Measurements from ENCODE around the gene ZNF629. TPM values are rescaled to one million over a fixed set of nuclear protein-coding genes. Genes with fewer than 3 reads are reported as not detected.

The ZNF629 gene
- polyA plus RNA-seq, 1 donor = 12.3 TPM

GRCh38 chr16:30767767-30768465, 19.1 kb downstream of the ZNF629 start:
- no peak for DNase-seq (ENCODE audit: low read depth)

DNA sequence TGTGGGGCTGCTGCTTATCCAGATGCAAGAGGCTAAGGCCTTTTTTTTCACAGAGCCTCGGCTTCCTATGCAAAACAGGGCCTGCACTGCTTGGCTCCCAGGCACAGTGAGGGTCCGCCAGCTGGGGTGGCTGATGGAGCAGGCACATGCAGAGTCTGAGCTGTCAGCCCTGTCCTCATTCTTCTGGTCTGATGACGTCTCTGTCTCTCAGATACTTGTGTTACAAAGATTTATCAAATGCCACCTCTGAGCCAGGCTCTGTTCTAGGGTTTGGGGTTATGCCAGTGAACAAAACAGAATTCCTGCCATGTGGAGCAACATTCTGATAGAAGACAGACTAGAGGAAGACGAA, 20.1 kb downstream of the ZNF629 start:
- DNase-seq (ENCODE audit: low read depth) = no peak

DNA sequence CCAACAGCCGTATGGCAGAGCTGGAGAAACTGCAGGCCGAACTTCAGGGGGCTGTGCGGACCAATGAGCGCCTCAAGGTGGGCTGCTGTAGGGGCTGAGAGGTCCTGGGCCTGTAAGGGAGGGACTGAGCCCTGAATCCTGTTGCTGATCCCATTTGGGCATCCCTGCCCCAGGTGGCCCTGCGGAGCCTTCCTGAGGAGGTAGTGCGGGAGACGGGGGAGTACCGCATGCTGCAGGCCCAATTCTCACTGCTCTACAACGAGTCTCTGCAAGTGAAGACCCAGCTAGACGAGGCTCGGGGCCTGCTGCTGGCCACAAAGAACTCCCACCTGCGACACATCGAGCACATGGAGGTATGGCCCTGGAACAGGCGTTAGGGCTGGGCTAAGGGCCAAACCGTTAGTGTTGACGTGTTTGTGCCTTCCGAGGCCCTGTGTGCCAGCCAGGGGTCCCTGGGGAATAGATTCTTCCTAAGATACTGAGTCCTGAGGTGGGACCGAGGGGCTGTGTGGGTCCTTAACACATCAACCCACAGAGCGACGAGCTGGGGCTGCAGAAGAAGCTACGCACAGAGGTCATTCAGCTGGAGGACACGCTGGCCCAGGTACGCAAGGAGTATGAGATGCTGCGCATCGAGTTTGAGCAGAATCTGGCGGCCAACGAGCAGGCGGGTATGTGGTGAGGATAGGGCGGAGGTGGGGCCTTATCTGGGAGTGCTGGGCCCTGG, 20.6 kb downstream of the ZNF629 start:
- no peak for DNase-seq (ENCODE audit: low read depth)

DNA sequence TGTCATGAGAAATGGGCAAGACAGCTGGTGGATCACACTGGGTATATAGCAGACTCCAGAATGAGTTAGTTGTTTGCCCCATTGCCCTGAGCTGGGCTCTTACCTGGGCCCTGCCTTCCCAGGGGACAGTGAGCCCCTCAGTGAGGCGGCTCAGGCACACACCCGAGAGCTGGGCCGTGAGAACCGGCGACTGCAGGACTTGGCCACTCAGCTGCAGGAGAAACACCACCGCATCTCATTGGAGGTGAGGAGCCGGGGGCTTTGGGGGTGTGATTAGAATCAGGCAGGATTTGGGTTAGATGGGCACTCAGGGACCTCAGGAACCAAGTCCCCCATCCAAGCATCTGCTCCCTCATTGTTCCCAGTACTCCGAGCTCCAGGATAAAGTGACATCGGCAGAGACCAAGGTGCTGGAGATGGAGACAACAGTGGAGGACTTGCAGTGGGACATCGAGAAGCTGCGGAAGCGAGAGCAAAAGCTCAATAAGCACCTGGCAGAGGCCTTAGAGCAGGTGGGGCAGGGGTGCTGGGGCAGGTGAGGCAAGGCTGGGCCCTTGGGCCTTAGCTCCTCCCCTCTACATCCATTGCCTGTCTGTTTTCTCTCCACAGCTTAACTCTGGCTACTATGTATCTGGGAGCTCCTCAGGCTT, 22.1 kb downstream of the ZNF629 start:
- DNase-seq (ENCODE audit: low read depth) = no peak

DNA sequence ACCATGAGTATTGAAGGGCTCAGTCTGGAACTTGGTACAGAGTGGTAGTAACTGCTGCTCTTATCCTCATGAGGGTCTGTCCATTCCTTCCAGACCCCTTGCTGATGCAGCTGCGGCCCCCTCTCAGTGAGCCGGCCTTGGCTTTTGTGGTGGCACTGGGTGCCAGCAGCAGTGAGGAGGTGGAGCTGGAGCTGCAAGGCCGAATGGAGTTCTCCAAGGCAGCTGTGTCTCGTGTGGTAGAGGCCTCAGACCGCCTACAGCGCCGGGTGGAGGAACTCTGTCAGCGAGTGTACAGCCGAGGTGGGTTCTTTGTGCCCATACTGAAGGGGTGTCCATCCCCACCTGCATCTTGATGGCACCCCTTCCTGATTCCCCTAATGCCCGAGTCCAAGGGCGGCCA, 22.9 kb downstream of the ZNF629 start:
- DNase-seq (ENCODE audit: low read depth) = no peak

GRCh38 chr16:30762991-30763725, 23.8 kb downstream of the ZNF629 start:
- no peak for DNase-seq (ENCODE audit: low read depth)

DNA sequence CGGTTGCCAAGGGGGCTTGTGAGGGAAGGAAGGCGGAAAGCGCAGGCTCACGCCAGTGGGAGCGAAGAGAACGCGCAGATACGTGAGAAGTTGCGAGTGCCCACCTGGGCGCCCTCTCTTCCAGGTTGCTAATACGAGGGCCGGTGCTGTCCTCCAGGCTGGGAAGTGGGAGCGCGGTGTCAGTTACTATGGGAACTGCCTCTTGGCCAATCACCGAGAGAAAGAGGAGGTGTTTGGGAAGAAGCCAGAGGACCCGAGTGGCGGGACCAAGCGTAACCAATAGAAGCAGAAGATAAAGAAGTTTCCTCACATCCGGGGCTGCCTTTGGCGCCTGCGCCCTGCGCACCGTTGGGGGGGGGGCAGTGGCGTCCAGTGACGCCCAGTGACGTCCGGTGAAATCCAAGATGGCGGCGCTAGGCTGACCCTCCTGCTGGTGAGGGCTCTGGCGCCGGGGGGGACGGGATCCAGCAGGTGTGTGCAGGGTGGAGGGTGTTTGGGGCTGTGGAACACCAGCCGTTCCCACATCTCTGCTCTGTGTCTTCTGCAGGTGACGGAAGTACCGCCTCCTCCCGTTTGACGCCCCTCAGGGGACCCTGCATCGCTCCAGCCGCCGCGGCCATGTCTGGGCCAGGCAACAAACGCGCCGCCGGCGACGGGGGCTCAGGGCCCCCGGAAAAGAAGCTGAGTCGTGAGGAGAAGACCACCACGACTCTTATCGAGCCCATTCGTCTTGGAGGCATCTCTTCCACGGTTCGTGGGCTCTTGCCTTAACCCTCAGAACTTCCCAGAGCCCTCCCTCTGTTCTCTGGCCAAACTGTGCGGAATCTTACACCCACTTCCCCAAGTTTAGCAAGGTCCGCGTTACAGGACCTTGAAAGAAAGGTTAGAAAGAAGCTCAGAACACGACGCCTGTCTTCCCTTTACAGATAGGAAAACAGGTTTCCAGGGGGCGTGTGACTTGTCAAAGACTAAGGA, 24.8 kb downstream of the ZNF629 start, which contains the start of the genes CFAP119 and RNF40:
TSS of gene CFAP119 (minus strand) at position 135 of the 975 bp plus-strand sequence. CDS start 314 bp downstream, outside the sequence.
TSS of gene RNF40 (plus strand) at position 395 of the 975 bp plus-strand sequence. CDS start at position 619, 224 bp downstream.
- peak; percentile 98 for DNase-seq (ENCODE audit: low read depth)

- no peak for DNase-seq (ENCODE audit: low read depth)
Observed at GRCh38 chr16:30761427-30761927, 25.5 kb downstream of the ZNF629 start.

DNA sequence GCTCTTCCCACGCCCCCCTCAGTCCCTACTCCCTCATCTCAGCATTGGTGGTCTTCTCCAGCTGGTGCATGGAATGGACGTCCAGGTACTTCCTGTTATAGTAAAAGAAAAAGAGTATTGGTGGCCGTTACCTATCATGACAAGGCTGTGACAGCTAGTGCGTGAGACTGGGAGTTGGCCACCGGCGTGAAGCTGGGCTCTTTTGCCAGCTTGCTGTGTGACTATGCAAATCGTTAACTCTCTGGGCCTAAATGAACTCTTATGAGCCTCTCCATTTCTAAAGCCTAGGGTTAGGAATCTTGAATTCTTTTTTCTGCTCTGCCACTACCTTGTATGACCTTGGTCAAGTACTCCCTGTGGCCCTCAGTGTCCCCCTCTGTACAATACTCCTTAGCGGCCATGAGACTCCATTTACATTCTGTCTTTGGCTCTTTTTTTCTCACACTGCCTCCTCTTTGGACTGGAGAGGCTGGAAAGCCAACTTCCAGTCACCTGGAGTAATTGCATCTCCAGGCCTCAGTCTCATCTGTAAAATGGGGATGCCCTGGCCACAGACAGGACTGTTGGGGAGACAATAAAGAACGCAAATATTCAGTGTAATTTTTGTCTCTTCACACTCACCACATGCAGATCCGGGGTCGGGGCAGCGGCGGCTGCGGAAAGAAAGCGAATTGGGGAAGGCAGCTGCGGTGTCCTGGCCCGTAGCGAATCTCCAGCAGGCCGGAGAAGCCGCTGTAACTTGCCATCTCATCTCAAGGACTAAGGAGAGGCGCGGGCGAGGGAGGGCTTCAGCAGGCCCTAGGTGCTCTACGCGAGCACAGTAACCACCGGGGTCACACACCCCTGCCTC, 26.2 kb downstream of the ZNF629 start:
- DNase-seq (ENCODE audit: low read depth) = no peak

DNA sequence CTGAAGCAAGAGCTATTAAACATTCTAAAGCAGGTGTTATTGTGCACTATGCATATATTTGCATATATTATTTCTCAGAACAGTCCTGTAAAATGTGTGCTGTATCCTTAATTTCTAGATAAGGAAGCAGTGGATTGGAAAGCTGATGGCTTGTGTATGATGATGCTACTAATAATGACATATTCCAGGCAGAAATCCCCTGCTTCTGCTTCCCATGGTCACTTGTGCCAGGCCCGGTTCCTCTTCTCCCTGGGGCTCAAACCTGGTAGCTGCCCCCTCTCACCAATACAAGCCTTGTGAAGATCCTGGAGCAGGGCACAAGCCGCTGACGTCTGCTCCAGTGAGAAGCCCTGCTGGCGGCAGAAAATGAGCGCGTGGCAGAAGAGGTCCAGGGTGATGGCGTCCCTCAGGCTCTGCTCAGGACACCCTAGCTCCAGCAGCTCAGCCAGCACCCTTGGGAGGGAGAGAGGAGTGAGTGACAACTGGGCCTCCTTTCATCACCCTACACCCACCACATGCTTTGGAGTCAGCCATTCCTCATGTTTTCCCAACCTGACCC, 26.9 kb downstream of the ZNF629 start:
- no peak for DNase-seq (ENCODE audit: low read depth)

DNA sequence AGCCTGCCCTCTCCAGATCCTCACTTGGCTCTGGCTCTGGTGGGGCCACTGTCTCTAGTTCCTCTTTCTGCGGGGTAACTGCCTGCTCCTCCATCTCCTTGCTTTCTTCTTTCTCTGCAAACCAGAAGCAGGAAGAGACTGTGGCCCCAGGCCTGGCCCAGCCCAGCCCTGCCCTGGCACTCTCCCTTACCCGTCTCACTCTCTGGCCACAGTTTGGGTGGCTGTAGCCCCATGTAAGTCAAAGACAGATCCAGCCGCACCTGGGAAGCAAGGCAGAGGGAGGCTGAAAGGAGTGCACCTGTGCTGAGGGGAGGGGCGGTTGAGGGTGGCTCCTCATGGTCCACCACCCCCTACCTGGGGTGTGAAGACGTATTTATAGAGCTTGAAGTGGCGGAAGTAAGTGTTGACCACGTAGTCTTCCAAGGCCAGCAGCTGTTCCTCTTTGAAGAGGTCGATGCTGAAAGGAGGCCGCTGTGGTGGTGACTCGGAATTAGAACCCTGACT, 28.0 kb downstream of the ZNF629 start:
- DNase-seq (ENCODE audit: low read depth) = no peak

GRCh38 chr16:30757316-30757715, 29.7 kb downstream of the ZNF629 start:
- DNase-seq (ENCODE audit: low read depth) = no peak

DNA sequence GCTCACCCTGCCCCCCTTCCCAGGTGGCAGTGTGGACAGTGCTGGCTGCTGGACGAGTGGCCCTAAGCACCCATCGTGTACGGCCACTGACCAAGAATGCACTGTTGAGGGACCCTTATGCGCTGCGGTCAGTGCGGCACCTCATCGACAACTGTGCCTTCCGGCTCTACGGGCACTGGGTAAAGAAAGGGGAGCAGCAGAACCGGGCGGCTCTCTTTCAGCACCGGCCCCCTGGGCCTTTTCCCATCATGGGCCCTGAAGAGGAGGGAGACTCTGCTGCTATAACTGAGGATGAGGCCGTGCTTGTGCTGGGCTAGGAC, 30.3 kb downstream of the ZNF629 start:
- DNase-seq (ENCODE audit: low read depth) = no peak

- DNase-seq (ENCODE audit: low read depth) = no peak
Observed at GRCh38 chr16:30755955-30756780, 30.8 kb downstream of the ZNF629 start.

- DNase-seq (ENCODE audit: low read depth) = no peak
Observed at GRCh38 chr16:30753596-30753995, 33.4 kb downstream of the ZNF629 start.

- no peak for DNase-seq (ENCODE audit: low read depth)
Observed at GRCh38 chr16:30750876-30751465, 36.0 kb downstream of the ZNF629 start.

GRCh38 chr16:30750201-30750600, 36.8 kb downstream of the ZNF629 start:
- DNase-seq (ENCODE audit: low read depth) = no peak

Measured in forelimb muscle (tissue), 1 donor.